Upper lobe of left lung (tissue), 4 donors: ENCODE results near the gene CDV3.
A peak's percentile ranks its signal among the peaks of the same experiment; 100 is the strongest.

Experiments used
- POLR2A ChIP-seq, 4 donors: fragments of 450-650 bp; IDR thresholded peaks; one replicate each; pipeline ENCODE4 v1.5.1; 2016 to 2017; ENCODE audit warnings: antibody characterized with exemption in 4 of 4, mild to moderate bottlenecking in 2 of 4
- POLR2AphosphoS5 ChIP-seq, 2 donors: sonication (generic); formaldehyde crosslinking; IDR thresholded peaks; one replicate each; pipeline ENCODE4 v1.5.1; 2017; ENCODE audit warnings: antibody characterized with exemption in 2 of 2
- TF ChIP-seq, protein P1 (sequence below), 6 experiments: fragments of 450-650 bp in 4 of 6; fragments of 200-600 bp in 2 of 6; sonication (generic) in 2 of 6; IDR thresholded peaks; one replicate each; pipeline ENCODE4 v1.5.1; 2016 to 2019; ENCODE audit warnings: antibody characterized with exemption in 6 of 6

- TF ChIP-seq, protein P1, sequence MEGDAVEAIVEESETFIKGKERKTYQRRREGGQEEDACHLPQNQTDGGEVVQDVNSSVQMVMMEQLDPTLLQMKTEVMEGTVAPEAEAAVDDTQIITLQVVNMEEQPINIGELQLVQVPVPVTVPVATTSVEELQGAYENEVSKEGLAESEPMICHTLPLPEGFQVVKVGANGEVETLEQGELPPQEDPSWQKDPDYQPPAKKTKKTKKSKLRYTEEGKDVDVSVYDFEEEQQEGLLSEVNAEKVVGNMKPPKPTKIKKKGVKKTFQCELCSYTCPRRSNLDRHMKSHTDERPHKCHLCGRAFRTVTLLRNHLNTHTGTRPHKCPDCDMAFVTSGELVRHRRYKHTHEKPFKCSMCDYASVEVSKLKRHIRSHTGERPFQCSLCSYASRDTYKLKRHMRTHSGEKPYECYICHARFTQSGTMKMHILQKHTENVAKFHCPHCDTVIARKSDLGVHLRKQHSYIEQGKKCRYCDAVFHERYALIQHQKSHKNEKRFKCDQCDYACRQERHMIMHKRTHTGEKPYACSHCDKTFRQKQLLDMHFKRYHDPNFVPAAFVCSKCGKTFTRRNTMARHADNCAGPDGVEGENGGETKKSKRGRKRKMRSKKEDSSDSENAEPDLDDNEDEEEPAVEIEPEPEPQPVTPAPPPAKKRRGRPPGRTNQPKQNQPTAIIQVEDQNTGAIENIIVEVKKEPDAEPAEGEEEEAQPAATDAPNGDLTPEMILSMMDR (IDR thresholded peaks at IDR 0.05): peak in 3 of 6 experiments; percentile 15 to 41 (median 21)
- TF ChIP-seq POLR2AphosphoS5 (IDR thresholded peaks at IDR 0.05) (peak; percentile 69 to 72), POLR2A (IDR thresholded peaks at IDR 0.05) (peak in 3 of 4 donors; percentile 37 to 66 (median 59))
Measured at GRCh38 chr3:133574260-133574881, 885 bp downstream of the CDV3 start.
